ENCODE measurements around the gene SLIT3.

- TF ChIP-seq POLR2AphosphoS5 (IDR thresholded peaks at IDR 0.05; ENCODE audit: low read depth) (no peak), GABPA (IDR thresholded peaks at IDR 0.05; ENCODE audit: low read depth) (no peak)
- TF ChIP-seq, protein P1, sequence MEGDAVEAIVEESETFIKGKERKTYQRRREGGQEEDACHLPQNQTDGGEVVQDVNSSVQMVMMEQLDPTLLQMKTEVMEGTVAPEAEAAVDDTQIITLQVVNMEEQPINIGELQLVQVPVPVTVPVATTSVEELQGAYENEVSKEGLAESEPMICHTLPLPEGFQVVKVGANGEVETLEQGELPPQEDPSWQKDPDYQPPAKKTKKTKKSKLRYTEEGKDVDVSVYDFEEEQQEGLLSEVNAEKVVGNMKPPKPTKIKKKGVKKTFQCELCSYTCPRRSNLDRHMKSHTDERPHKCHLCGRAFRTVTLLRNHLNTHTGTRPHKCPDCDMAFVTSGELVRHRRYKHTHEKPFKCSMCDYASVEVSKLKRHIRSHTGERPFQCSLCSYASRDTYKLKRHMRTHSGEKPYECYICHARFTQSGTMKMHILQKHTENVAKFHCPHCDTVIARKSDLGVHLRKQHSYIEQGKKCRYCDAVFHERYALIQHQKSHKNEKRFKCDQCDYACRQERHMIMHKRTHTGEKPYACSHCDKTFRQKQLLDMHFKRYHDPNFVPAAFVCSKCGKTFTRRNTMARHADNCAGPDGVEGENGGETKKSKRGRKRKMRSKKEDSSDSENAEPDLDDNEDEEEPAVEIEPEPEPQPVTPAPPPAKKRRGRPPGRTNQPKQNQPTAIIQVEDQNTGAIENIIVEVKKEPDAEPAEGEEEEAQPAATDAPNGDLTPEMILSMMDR (IDR thresholded peaks at IDR 0.05; ENCODE audit: insufficient read depth, low read length): no peak
Observed at GRCh38 chr5:169248550-169248949, 52.4 kb downstream of the SLIT3 start.
